ENCODE results near the gene CNST.

The CNST gene

GRCh38 chr1:246566128-246566812 lies at the start of gene CNST, which contains the start of gene TFB2M:
Gene CNST, plus strand, starts transcription at chr1:246566456. Its CDS starts 25,107 bp downstream, at chr1:246591563.
Gene TFB2M, minus strand, starts transcription at chr1:246566261. Its CDS starts 123 bp downstream, at chr1:246566138.
- in situ Hi-C loops (cut with MboI; ENCODE audit: low sequenced_read_pairs) = no loop called here

- in situ Hi-C loops (cut with MboI; ENCODE audit: low sequenced_read_pairs) = no loop called here
Observed at GRCh38 chr1:246517391-246517790, 48.9 kb upstream of the CNST start.

GRCh38 chr1:246518456-246519205 lies 47.6 kb upstream of the CNST start:
- in situ Hi-C loops (cut with MboI; ENCODE audit: low sequenced_read_pairs) = no loop called here

GRCh38 chr1:246519514-246519913 lies 46.7 kb upstream of the CNST start:
- in situ Hi-C loops (cut with MboI; ENCODE audit: low sequenced_read_pairs) = no loop called here

- in situ Hi-C loops (cut with MboI; ENCODE audit: low sequenced_read_pairs) = no loop called here
Observed at GRCh38 chr1:246526380-246526779, 39.9 kb upstream of the CNST start.

GRCh38 chr1:246526915-246527314 lies 39.3 kb upstream of the CNST start:
- in situ Hi-C loops (cut with MboI; ENCODE audit: low sequenced_read_pairs) = no loop called here

- in situ Hi-C loops (cut with MboI; ENCODE audit: low sequenced_read_pairs) = no loop called here
Observed at GRCh38 chr1:246527402-246528088, 38.7 kb upstream of the CNST start.

GRCh38 chr1:246528933-246529731 lies 37.1 kb upstream of the CNST start:
- in situ Hi-C loops (cut with MboI; ENCODE audit: low sequenced_read_pairs) = no loop called here

GRCh38 chr1:246530482-246530881 lies 35.8 kb upstream of the CNST start:
- in situ Hi-C loops (cut with MboI; ENCODE audit: low sequenced_read_pairs) = no loop called here

- in situ Hi-C loops (cut with MboI; ENCODE audit: low sequenced_read_pairs) = no loop called here
Observed at GRCh38 chr1:246532519-246532918, 33.7 kb upstream of the CNST start.

- in situ Hi-C loops (cut with MboI; ENCODE audit: low sequenced_read_pairs) = no loop called here
Observed at GRCh38 chr1:246533371-246533905, 32.8 kb upstream of the CNST start.

- in situ Hi-C loops (cut with MboI; ENCODE audit: low sequenced_read_pairs) = no loop called here
Observed at GRCh38 chr1:246534114-246534513, 32.1 kb upstream of the CNST start.

GRCh38 chr1:246537441-246537840 lies 28.8 kb upstream of the CNST start:
- in situ Hi-C loops (cut with MboI; ENCODE audit: low sequenced_read_pairs) = no loop called here

- in situ Hi-C loops (cut with MboI; ENCODE audit: low sequenced_read_pairs) = no loop called here
Observed at GRCh38 chr1:246537887-246538286, 28.4 kb upstream of the CNST start.

GRCh38 chr1:246540738-246541491 lies 25.3 kb upstream of the CNST start:
- in situ Hi-C loops (cut with MboI; ENCODE audit: low sequenced_read_pairs) = no loop called here

GRCh38 chr1:246544001-246544400 lies 22.3 kb upstream of the CNST start:
- in situ Hi-C loops (cut with MboI; ENCODE audit: low sequenced_read_pairs) = no loop called here

- in situ Hi-C loops (cut with MboI; ENCODE audit: low sequenced_read_pairs) = no loop called here
Observed at GRCh38 chr1:246549665-246550064, 16.6 kb upstream of the CNST start.

- in situ Hi-C loops (cut with MboI; ENCODE audit: low sequenced_read_pairs) = no loop called here
Observed at GRCh38 chr1:246550402-246550801, 15.9 kb upstream of the CNST start.

GRCh38 chr1:246552110-246552509 lies 14.1 kb upstream of the CNST start:
- in situ Hi-C loops (cut with MboI; ENCODE audit: low sequenced_read_pairs) = no loop called here

GRCh38 chr1:246554201-246554600 lies 12.1 kb upstream of the CNST start:
- in situ Hi-C loops (cut with MboI; ENCODE audit: low sequenced_read_pairs) = no loop called here

All from HL-60/S4 treated with retinoic acid at 250 ng/mL for 4 days and 3 days (cell line).